Measurements from ENCODE around the gene UST.

The UST gene

GRCh38 chr6:148716811-148717210, 30.0 kb upstream of the UST start:
- Mint-ChIP-seq H3K4me1 (ENCODE audit: low read depth) (no peaks in the 10 kb centered on the region), H3K27ac (no peak overlapping the region), H3K36me3 (no peaks in the 10 kb centered on the region), H3K9me3 (ENCODE audit: low read depth) (peaks cover 8% of the 10 kb centered on the region), H3K27me3 (peaks cover 4% of the 10 kb centered on the region), H3K4me3 (no peak overlapping the region)

- Mint-ChIP-seq H3K27me3 (peaks cover 2% of the 10 kb centered on the region), H3K4me1 (ENCODE audit: low read depth) (no peaks in the 10 kb centered on the region), H3K9me3 (ENCODE audit: low read depth) (peaks cover 4% of the 10 kb centered on the region), H3K4me3 (no peak overlapping the region), H3K36me3 (peaks cover 4% of the 10 kb centered on the region), H3K27ac (no peak overlapping the region)
Observed at GRCh38 chr6:148720406-148720805, 26.4 kb upstream of the UST start.

GRCh38 chr6:148720897-148721296, 25.9 kb upstream of the UST start:
- no peak overlapping the region for H3K4me3 Mint-ChIP-seq
- no peak overlapping the region for H3K27ac Mint-ChIP-seq
- H3K9me3 Mint-ChIP-seq (ENCODE audit: low read depth): peaks cover 4% of the 10 kb centered on the region
- H3K27me3 Mint-ChIP-seq: peaks cover 2% of the 10 kb centered on the region
- peaks cover 4% of the 10 kb centered on the region for H3K36me3 Mint-ChIP-seq
- H3K4me1 Mint-ChIP-seq (ENCODE audit: low read depth): no peaks in the 10 kb centered on the region

- H3K27ac Mint-ChIP-seq: no peak overlapping the region
- H3K4me1 Mint-ChIP-seq (ENCODE audit: low read depth): no peaks in the 10 kb centered on the region
- H3K9me3 Mint-ChIP-seq (ENCODE audit: low read depth): peaks cover 4% of the 10 kb centered on the region
- no peak overlapping the region for H3K4me3 Mint-ChIP-seq
- H3K27me3 Mint-ChIP-seq: peaks cover 2% of the 10 kb centered on the region
- peaks cover 4% of the 10 kb centered on the region for H3K36me3 Mint-ChIP-seq
Observed at GRCh38 chr6:148723484-148723883, 23.3 kb upstream of the UST start.

DNA sequence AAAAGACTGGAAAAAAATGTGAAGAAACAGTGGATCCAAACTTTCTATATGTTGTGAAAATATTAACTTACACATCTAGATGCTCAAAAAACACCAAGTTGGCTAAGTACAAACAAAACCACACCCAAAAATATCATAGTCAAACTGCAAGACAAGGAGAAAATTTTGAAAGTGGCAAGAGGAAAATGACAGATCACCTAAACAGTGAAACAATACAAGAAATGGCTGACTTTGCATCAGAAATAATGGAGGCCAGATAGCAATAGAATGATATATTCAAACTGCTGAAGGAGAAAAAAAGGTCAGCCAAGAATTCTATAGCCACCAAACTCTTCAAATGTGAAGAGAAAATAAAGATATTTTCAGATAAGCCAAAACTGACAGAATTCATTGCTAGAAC, 22.4 kb upstream of the UST start:
- H3K4me1 Mint-ChIP-seq (ENCODE audit: low read depth): no peaks in the 10 kb centered on the region
- H3K4me3 Mint-ChIP-seq: no peak overlapping the region
- H3K9me3 Mint-ChIP-seq (ENCODE audit: low read depth): peaks cover 4% of the 10 kb centered on the region
- peaks cover 2% of the 10 kb centered on the region for H3K27me3 Mint-ChIP-seq
- no peak overlapping the region for H3K27ac Mint-ChIP-seq
- H3K36me3 Mint-ChIP-seq: peaks cover 4% of the 10 kb centered on the region

DNA sequence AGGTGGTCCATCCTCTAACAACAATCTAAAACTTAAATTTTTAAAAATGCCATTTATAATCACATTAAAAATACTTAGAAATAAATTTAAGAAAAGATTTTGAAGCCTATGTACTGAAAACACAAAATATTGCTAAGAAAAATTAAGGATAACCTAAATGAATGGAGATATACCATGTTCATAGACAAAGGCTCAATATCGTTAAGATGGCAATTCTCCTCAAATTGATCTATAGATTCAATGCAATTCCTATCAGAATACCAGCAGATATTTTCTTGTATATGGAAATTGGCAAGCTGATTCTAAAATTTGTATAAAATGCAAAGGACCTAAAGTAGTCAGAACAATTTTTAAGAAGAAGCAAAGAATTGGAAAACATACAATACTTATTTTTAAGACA, 19.7 kb upstream of the UST start:
- peaks cover 4% of the 10 kb centered on the region for H3K36me3 Mint-ChIP-seq

GRCh38 chr6:148735989-148736388, 10.8 kb upstream of the UST start:
- no peak overlapping the region for H3K27ac Mint-ChIP-seq

More for the DNA sequence above, 19.7 kb upstream of the UST start:
- Mint-ChIP-seq H3K27me3 (no peaks in the 10 kb centered on the region), H3K4me1 (ENCODE audit: low read depth) (no peaks in the 10 kb centered on the region), H3K27ac (no peak overlapping the region), H3K4me3 (no peak overlapping the region), H3K9me3 (ENCODE audit: low read depth) (peaks cover 4% of the 10 kb centered on the region)

GRCh38 chr6:148736774-148737412, 9.9 kb upstream of the UST start:
- Mint-ChIP-seq H3K27me3 (no peaks in the 10 kb centered on the region), H3K36me3 (no peaks in the 10 kb centered on the region), H3K9me3 (ENCODE audit: low read depth) (no peaks in the 10 kb centered on the region), H3K4me1 (ENCODE audit: low read depth) (no peaks in the 10 kb centered on the region), H3K4me3 (no peak overlapping the region), H3K27ac (no peak overlapping the region)

More at GRCh38 chr6:148735989-148736388, 10.8 kb upstream of the UST start:
- Mint-ChIP-seq H3K36me3 (no peaks in the 10 kb centered on the region), H3K4me1 (ENCODE audit: low read depth) (no peaks in the 10 kb centered on the region), H3K9me3 (ENCODE audit: low read depth) (no peaks in the 10 kb centered on the region), H3K27me3 (no peaks in the 10 kb centered on the region), H3K4me3 (no peak overlapping the region)

DNA sequence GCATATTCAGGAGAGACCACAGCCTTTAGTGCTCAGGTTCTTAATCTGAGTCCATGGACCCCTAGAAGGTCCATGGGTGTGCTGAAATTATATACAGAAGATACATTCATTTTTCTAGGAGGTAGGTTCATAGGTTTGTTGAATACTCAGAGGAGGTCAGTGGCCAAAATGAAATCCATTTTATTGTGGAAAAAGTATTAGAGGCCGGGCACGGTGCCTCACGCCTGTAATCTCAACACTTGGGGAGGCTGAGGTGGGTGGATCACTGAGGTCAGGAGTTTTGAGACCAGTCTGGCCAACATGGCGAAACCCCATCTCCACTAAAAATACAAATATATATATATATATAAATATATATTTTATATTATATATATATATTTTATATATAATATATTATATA, 9.0 kb upstream of the UST start:
- H3K27ac Mint-ChIP-seq: no peak overlapping the region
- no peaks in the 10 kb centered on the region for H3K27me3 Mint-ChIP-seq
- no peaks in the 10 kb centered on the region for H3K9me3 Mint-ChIP-seq (ENCODE audit: low read depth)
- H3K4me3 Mint-ChIP-seq: no peak overlapping the region
- H3K4me1 Mint-ChIP-seq (ENCODE audit: low read depth): no peaks in the 10 kb centered on the region
- no peaks in the 10 kb centered on the region for H3K36me3 Mint-ChIP-seq

DNA sequence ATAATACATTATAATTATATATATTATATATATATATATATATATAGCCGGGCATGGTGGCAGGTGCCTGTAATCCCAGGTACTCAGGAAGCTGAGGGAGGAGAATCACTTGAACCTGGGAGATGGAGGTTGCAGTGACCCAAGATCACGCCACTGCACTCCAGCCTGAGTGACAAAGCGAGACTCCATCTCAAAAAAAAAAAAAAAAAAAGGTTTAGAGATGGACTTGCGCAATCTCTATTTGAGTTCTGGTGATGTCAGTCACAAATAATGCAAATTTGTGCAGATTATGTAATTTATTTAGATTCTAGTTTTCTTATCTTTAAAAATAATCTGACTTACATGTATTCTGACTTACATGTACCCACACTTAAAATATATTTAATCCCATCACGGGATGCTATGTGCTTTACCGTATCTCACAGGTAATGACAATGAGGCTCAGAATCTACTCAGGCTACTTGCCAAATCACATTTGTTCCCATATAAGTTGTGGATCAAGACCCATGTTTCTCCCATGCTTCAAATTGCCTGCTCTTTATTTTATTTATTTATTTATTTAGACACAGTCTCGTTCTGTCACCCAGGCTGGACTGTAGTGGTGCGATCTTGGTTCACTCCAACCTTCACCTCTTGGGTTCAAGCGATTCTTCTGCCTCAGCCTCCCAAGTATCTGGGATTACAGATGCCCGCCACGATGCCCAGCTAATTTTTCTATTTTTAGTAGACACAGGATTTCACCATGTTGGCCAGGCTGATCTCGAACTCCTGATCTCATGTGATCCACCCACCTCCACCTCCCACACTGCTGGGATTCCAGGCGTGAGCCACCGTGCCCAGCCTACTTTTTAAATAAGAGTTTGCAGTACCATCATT, 7.6 kb upstream of the UST start:
- no peak overlapping the region for H3K27ac Mint-ChIP-seq
- H3K36me3 Mint-ChIP-seq: no peaks in the 10 kb centered on the region
- no peak overlapping the region for H3K4me3 Mint-ChIP-seq
- no peaks in the 10 kb centered on the region for H3K9me3 Mint-ChIP-seq (ENCODE audit: low read depth)
- H3K4me1 Mint-ChIP-seq (ENCODE audit: low read depth): no peaks in the 10 kb centered on the region
- peaks cover 5% of the 10 kb centered on the region for H3K27me3 Mint-ChIP-seq

- no peak overlapping the region for H3K4me3 Mint-ChIP-seq
- peaks cover 5% of the 10 kb centered on the region for H3K27me3 Mint-ChIP-seq
- no peak overlapping the region for H3K27ac Mint-ChIP-seq
- no peaks in the 10 kb centered on the region for H3K9me3 Mint-ChIP-seq (ENCODE audit: low read depth)
- no peaks in the 10 kb centered on the region for H3K4me1 Mint-ChIP-seq (ENCODE audit: low read depth)
- H3K36me3 Mint-ChIP-seq: no peaks in the 10 kb centered on the region
Observed at GRCh38 chr6:148739822-148740128, 7.1 kb upstream of the UST start.

GRCh38 chr6:148743476-148743875, 3.4 kb upstream of the UST start:
- peaks cover 11% of the 10 kb centered on the region for H3K27me3 Mint-ChIP-seq
- H3K27ac Mint-ChIP-seq: no peak overlapping the region
- no peaks in the 10 kb centered on the region for H3K9me3 Mint-ChIP-seq (ENCODE audit: low read depth)
- H3K4me1 Mint-ChIP-seq (ENCODE audit: low read depth): peaks cover 12% of the 10 kb centered on the region
- H3K4me3 Mint-ChIP-seq: no peak overlapping the region
- H3K36me3 Mint-ChIP-seq: no peaks in the 10 kb centered on the region

DNA sequence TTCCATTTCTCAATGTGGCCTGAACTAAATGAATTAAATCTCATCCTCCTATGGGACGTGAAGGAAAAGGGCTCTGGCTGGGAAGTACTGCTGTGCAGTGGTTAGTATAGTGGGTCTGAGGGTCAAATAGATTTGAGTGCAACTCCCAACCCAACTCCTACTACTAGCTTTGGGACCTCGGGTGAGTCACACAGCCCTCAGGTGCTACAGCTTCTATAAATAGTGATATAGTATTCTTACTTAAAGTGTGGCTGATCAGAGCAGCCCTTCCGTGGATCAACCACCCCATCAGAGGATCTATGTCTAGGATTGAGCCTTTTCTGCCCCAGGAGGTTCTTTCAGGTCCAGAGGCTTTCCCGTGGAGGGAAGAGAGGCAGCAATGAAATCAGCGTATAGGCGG, 904 bp upstream of the UST start:
- no peak overlapping the region for H3K27ac Mint-ChIP-seq
- H3K36me3 Mint-ChIP-seq: no peaks in the 10 kb centered on the region
- H3K4me1 Mint-ChIP-seq (ENCODE audit: low read depth): peaks cover 16% of the 10 kb centered on the region
- peaks cover 22% of the 10 kb centered on the region for H3K27me3 Mint-ChIP-seq
- peak overlapping the region; percentile 94 for H3K4me3 Mint-ChIP-seq
- H3K9me3 Mint-ChIP-seq (ENCODE audit: low read depth): no peaks in the 10 kb centered on the region

DNA sequence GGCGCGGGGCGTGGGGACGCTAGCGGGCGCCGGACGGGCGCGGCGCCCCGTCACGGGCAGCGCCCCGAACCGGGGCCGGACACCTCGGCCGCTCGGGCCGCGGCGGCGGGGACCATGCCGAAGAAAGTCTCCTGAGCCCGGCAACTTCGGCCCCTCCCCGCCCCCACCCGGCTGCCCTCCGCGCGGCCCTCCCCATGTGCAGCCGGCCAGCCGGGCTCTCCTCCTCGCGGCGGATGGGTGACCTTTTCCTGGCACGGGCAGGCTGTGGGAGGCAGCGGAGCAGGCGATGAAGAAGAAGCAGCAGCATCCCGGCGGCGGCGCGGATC, 278 bp downstream of the UST start:
- H3K27me3 Mint-ChIP-seq: peaks cover 22% of the 10 kb centered on the region
- no peaks in the 10 kb centered on the region for H3K9me3 Mint-ChIP-seq (ENCODE audit: low read depth)
- no peaks in the 10 kb centered on the region for H3K36me3 Mint-ChIP-seq
- no peak overlapping the region for H3K27ac Mint-ChIP-seq
- H3K4me1 Mint-ChIP-seq (ENCODE audit: low read depth): peaks cover 16% of the 10 kb centered on the region
- peak overlapping the region; percentile 73 for H3K4me3 Mint-ChIP-seq

GRCh38 chr6:148747471-148748165, 788 bp downstream of the UST start:
- Mint-ChIP-seq H3K36me3 (no peaks in the 10 kb centered on the region), H3K27ac (no peak overlapping the region), H3K9me3 (ENCODE audit: low read depth) (no peaks in the 10 kb centered on the region), H3K27me3 (peaks cover 23% of the 10 kb centered on the region), H3K4me1 (ENCODE audit: low read depth) (peaks cover 16% of the 10 kb centered on the region), H3K4me3 (peak overlapping the region; percentile 83)
